HG03575 (cell line): Measurements from ENCODE around the gene ATP6V1G2.

ENCODE experiments used
- ATAC-seq: cut with Tn5 transposase; IDR thresholded peaks from one replicate; pipeline ENCODE4 v1.9.1; 2021; ENCODE audit not compliant: unreplicated experiment, insufficient number of reproducible peaks, low FRiP score; ENCODE audit errors: extremely low read depth

The ATP6V1G2 gene

GRCh38 chr6:31576897-31577578 is 30.6 kb upstream of the ATP6V1G2 start:
- no peak for ATAC-seq

- no peak for ATAC-seq
Observed at GRCh38 chr6:31575952-31576685, 29.7 kb upstream of the ATP6V1G2 start.

GRCh38 chr6:31575335-31575901 is 29.0 kb upstream of the ATP6V1G2 start, which contains the start of gene TNF:
Gene TNF (plus strand): TSS chr6:31575565. CDS start chr6:31575742, 177 bp downstream.
- ATAC-seq = no peak

- ATAC-seq = no peak
Observed at GRCh38 chr6:31574106-31575061, 28.0 kb upstream of the ATP6V1G2 start.

GRCh38 chr6:31573239-31574105 is 27.1 kb upstream of the ATP6V1G2 start:
- no peak for ATAC-seq

GRCh38 chr6:31572041-31572911 is 25.9 kb upstream of the ATP6V1G2 start, which contains the start of gene LTA:
Gene LTA (plus strand): TSS chr6:31572289. CDS start chr6:31572743, 454 bp downstream.
- peak; percentile 27 for ATAC-seq

GRCh38 chr6:31569861-31570536 is 23.6 kb upstream of the ATP6V1G2 start:
- ATAC-seq = no peak

- ATAC-seq = peak; percentile 33
Observed at GRCh38 chr6:31568537-31568961, 22.1 kb upstream of the ATP6V1G2 start.

- ATAC-seq = no peak
Observed at GRCh38 chr6:31567531-31568370, 21.3 kb upstream of the ATP6V1G2 start.

GRCh38 chr6:31560697-31561058 is 14.3 kb upstream of the ATP6V1G2 start:
- ATAC-seq = no peak

- ATAC-seq = no peak
Observed at GRCh38 chr6:31559958-31560696, 13.7 kb upstream of the ATP6V1G2 start.

GRCh38 chr6:31559606-31559957 is 13.2 kb upstream of the ATP6V1G2 start:
- no peak for ATAC-seq

GRCh38 chr6:31558631-31559500 is 12.5 kb upstream of the ATP6V1G2 start:
- no peak for ATAC-seq

GRCh38 chr6:31558318-31558625 is 11.9 kb upstream of the ATP6V1G2 start:
- no peak for ATAC-seq
